Astrocyte of the cerebellum (primary cell): Measurements from ENCODE around the gene CEMIP.

Experiments used
- DNase-seq: peaks from one replicate; pipeline ENCODE4 v3.0.0-alpha.2; 2011; ENCODE audit warnings: low read depth
- H3K4me3 ChIP-seq: 2 replicates; pipeline ENCODE4 v1.5.1; 2011; ENCODE audit warnings: mild to moderate bottlenecking, low read depth, low read length, moderate library complexity
- CTCF ChIP-seq: IDR thresholded peaks from 2 replicates; pipeline ENCODE4 v1.5.1; 2012; ENCODE audit warnings: low read length, low read depth, moderate library complexity, mild to moderate bottlenecking; ENCODE audit errors: missing control alignments
- in situ Hi-C: cut with HindIII; loops from 2 replicates; pipeline ENCODE4 v1.10.0; 2017; ENCODE audit warnings: low sequenced_read_pairs

The CEMIP gene

GRCh38 chr15:80823120-80823519, 44.0 kb downstream of the CEMIP start:
- TF ChIP-seq CTCF = no peak
- H3K4me3 ChIP-seq = no peak overlapping the region
- in situ Hi-C loops = no loop called here
- DNase-seq = no peak

DNA sequence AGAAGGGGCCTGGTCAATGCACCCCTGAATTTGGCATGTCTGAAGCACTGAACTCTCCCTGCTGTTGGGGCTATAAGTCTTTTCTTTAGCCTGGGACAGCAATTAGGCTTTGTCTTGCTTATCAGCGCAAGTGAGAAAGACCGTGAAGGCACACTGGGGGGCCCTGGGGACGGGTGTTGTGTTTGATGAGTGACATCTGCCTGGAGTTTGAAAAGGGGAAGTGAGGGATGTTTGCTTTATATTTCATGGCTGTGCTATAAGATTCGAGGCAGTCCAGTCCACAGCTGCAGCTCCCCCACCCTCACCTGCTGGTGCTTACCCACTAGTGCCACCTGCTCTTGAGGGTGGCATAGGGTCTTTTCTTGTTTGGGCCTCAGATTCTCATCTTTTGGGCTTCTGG, 44.8 kb downstream of the CEMIP start:
- DNase-seq = no peak
- in situ Hi-C loops = no loop called here
- no peak for TF ChIP-seq CTCF
- H3K4me3 ChIP-seq = no peak overlapping the region

- DNase-seq = peak; percentile 94
- in situ Hi-C loops = no loop called here
- TF ChIP-seq CTCF = no peak
- H3K4me3 ChIP-seq = no peak overlapping the region
Measured at GRCh38 chr15:80825361-80826030, 46.3 kb downstream of the CEMIP start.

- no peak for TF ChIP-seq CTCF
- H3K4me3 ChIP-seq = no peak overlapping the region
- in situ Hi-C loops = no loop called here
- no peak for DNase-seq
Measured at GRCh38 chr15:80828796-80829195, 49.6 kb downstream of the CEMIP start.

DNA sequence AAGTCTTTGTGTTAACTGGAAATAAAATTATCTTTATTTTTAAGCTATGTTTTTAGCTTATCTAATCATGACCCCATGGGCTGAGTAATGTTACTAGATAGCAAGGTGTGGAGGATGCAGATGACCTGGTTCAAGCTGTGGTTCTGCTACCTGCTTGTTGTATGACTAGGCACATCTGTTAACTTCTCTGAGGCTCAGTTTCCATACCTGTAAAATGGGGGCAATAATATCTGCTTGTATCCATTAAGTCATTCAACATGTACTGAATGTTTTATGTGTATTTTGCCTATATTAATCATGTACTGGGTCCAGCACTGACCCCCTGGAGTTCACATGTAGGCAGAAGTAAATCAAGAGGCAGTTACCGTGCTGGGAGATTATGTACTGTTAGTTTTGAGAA, 51.5 kb downstream of the CEMIP start:
- DNase-seq = no peak
- TF ChIP-seq CTCF = no peak
- in situ Hi-C loops = no loop called here
- no peak overlapping the region for H3K4me3 ChIP-seq

GRCh38 chr15:80831192-80831591, 52.0 kb downstream of the CEMIP start:
- H3K4me3 ChIP-seq = no peak overlapping the region
- in situ Hi-C loops = no loop called here
- TF ChIP-seq CTCF = no peak
- no peak for DNase-seq
